NCI-H1092 (cell line): Measurements from ENCODE around the gene STOML1.

Experiments used
- DNase-seq: peaks from one replicate; lab custom pipeline; 2025; lab: John Stamatoyannopoulos, UW

Gene STOML1, protein sequence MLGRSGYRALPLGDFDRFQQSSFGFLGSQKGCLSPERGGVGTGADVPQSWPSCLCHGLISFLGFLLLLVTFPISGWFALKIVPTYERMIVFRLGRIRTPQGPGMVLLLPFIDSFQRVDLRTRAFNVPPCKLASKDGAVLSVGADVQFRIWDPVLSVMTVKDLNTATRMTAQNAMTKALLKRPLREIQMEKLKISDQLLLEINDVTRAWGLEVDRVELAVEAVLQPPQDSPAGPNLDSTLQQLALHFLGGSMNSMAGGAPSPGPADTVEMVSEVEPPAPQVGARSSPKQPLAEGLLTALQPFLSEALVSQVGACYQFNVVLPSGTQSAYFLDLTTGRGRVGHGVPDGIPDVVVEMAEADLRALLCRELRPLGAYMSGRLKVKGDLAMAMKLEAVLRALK

DNA sequence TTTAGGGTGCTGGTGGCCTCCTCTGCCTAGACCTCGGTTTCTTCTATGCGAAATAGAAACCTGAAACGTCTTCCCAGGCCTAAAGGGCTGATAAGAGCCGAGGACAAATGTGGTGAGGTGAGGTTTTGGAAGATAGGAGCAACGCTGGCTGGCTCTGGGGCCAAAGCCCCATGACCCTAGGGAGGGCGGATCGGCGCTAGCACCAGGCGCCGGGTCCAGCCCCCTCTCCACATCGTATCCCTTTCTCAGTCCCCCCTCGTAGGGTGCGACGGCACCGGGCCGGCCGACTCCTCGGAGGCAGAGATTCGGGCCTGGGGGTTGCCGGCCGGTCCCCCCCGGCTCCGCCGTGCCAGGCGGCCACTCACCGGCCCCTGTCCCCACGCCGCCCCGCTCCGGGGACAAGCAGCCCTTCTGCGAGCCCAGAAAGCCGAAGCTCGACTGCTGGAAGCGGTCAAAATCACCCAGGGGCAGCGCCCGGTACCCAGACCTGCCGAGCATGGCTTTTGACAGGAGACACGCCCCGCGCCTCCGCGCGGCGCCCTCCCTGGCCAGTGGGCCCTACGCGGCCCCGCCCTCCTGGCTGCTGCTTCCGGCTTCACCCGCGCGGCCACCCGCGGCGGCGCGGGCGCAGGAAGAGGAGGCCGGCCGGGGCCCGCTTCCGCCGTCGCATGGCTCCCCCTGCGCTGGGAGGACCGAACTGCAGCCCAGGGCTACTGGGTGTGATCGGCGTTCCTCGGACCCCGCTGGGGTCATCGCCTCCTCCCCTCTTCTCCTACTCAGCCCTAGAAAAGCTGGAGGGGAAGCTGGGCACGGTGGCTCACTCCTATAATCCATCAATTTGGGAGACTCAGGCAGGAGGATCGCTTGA, at the start of gene STOML1:
STOML1 (minus strand) TSS at position 570 of the 868 bp plus-strand sequence; CDS start at position 498, 72 bp downstream.
- DNase-seq: peak; percentile 80

DNA sequence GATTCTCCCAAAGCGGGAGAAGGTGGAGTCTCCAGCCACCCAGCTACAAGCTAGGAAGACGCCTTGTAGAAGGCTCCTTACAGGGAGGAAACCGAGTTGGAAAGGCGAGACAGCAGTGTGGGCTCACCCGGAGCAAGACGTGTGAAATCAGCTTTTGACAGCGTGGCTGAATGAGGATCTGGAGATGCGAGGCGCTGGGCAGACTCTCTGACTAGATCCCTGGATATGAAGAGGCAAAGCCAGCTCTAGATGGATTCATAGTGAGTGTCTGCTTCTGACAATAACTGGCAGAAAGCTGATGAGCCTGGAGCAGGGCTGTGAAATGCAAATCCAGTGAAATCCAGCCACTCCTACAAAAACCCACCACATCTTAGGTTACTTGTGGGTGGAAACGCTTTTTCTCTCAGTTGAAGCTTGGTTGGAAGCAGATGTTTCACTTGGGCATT, 49.2 kb upstream of the STOML1 start:
- no peak for DNase-seq

DNA sequence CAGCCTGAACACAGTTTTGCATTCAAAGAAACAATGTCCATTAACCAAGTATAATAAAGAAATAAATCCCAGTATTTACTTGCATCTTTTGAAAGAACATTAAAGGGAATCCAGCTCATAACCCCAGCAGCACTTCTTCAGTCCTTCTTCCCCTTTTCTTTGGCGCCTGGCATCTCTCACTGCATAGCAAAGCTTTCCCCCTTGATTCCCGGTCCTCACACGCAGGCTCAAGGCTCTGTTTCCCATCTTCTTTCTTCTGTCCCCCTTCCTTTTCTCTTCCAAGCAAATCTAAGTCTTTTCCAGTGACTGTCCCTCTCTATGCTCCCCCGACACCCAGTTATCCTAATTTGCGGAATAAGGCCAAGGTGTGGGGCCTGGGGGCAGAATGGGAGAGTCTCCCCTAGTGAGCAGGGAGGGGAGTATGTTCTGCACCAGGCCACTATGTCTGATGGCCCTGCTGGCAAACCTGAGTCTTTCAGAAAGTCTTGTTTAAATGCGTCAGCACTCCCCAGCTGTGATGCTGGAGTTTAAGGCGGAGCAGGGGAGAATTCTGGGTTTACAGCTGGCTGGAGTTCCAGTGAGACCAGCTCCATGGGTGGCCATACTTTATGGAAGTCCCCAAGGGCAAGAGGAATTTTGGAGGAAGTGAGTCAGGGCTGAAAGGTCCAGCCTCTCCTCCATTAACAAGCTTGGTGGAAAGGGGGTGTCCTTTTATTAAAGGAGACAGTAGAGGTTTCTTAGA, 48.2 kb upstream of the STOML1 start:
- no peak for DNase-seq

DNA sequence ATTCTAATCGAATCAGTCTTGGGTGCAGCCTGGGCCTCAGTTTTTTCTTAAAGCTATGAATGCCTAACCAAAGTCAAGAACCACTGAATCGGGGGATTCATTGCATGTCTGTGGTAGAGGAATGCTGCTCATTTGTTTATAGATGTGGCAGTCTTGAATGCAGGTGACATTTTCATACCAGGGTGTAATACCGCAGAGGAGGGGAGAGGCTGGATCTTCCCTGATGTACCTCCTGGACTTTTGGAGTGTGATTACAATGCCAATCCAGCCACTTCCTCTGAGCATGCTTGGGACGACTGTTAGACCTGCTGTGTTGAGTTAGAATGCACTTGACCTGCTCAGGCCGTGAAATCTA, 47.5 kb upstream of the STOML1 start:
- DNase-seq: no peak

DNA sequence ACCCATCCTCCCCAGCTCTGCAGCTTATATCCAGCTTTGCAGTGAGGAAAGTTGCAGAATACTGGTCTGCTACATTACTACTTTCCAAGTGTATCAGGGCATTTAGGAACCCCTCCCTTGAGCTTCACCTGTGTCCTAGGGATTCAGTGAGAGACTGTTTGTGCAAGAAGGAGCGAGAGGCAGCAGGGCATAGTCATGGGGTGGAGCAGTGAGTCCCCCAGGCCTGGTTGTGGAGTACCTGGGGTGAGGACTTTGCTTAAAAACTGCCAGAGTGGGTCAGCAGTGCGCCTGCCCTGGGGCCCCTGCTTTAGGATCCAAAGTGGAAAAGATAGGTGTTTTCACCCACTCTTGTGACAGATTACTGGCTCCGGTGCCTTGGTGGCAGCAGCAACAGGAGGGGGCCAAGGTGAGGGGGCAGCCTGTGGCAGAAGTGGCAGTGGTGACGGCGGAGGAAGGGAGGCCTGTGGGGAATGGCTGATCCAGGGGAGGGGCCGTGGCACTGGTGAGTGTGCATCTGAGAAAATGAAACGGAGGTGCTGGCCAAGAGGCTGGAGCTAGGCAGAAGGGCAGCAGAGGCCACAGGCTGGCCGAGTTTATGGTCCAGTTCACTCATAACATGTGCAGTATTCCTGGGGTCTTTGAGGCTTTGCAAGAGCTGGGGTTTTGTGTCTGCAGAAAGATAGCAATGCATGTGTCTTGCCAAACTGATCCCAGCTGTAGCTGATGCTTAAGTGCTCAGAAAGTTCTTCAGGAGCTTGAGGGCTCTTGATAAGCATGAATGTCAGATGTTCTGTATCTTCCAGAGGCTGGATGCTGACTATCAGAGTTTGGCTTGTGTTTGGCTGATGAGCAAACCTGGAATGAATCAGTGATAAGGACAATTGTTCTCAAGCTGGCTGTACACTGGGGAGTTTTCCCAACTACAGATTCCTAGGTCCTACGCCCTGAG, 46.9 kb upstream of the STOML1 start:
- DNase-seq: no peak

DNA sequence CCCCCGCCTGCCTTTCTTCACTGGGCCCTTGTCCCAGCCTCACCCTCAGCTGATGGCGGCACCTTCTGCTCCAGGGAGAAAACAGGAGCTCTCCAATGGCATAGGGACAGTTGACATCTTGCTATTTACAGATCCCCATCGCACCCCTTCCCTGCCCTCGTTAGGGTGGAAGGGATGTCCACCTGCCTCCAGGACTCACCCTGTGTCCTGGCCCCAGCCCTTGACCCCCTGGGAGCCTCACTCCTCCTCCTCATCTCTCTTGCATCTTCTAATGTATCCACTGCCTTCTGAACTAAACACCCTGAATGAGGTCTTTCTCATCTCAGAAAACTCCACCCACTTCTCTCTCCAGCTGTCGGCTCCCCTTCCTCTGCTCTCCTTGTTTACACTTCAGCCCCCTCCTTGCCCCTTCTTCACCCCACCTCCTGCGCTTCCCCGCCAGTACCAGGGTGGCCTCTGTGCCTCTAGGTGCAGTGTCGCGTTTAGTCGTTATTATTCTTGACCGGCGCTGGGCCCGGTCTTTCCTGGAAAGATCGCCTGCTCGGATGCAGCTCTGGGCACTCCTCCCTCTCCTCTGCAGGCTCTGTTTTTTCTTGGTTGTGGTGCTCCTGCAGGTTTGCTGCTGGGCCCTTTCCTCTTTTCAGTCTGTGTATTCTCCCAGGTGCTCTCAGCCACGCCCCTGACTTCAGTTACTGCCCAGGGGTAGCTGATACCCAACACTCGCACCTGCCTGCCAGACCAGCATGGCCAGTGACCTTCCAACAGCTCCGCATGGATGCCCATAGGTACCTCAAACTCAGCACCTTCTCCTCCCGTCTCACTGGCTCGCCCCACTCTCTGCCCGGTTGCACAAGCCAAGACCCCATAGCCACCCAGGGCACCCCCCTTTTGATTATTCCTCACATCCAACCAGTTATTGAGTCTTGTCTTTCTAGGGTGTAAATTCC, 45.3 kb upstream of the STOML1 start:
- no peak for DNase-seq

DNA sequence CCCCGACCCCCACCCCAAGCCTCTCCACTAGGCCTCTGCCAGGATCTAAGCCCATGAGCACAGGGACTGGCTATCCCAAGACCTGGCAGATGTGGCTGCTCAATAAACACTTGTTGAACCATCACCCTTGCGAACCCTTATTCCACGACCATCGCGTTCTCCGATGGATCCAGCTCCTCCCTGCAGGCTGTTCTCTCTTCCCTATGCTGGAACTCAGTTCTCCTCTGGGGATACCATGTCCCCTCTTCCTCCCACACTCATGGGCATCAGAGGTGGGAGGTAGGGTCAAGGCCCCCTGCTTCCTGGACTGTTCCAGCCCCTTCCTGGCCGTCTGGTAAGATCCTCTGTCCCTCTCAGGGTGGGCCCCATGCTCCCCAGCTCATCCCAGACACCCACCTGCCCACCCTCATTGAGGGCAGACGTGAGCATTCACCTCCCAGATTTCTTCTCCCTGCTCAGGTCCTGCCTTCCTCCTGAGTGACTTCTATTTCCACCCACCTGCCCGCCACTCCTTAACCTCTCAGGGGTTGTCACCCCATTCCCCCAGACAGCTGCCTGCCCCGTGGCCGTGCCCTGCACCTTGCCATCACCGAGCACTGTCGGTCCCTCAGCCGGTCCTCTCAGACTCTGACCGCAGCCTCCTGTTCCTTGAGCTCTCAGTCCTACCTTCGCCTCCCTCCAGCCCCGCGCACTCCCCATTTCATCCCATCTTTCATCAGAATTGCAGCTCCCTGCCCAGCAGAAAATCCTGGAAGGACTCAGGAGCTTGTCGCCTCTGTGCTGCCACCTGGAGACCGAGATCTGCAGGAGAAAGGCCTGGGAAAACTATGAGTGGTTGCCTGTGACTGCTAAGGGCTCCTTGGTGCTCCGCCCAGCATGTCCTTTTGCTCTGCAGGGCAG, 44.4 kb upstream of the STOML1 start:
- DNase-seq: peak; percentile 35

DNA sequence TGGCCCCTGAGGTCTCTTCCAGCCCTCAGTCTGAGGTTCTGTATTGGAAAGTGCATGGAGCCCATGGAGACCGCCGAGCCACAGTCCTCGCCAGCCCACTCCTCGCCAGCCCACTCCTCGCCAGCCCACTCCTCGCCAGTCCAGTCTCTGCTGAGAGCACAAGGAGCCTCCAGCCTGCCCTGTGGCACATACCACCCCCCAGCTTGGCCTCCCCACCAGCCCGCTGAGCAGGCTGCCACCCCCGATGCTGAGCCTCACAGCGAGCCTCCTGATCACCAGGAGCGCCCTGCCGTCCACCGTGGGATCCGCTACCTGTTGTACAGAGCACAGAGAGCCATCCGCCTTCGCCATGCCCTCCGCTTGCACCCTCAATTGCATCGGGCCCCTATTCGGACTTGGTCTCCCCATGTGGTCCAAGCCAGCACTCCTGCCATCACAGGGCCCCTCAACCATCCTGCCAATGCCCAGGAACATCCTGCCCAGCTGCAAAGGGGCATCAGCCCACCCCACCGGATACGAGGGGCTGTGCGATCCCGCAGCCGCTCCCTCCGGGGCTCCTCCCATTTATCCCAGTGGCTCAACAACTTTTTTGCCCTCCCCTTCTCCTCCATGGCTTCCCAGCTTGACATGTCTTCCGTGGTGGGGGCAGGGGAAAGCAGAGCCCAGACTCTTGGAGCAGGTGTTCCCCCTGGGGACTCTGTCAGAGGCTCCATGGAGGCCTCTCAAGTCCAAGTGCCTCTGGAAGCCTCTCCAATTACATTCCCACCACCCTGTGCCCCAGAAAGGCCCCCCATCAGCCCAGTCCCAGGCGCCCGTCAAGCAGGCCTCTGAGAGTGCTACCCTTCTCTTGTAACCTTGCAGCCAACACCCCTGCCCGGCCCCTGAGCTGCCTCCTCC, 43.3 kb upstream of the STOML1 start:
- no peak for DNase-seq

DNA sequence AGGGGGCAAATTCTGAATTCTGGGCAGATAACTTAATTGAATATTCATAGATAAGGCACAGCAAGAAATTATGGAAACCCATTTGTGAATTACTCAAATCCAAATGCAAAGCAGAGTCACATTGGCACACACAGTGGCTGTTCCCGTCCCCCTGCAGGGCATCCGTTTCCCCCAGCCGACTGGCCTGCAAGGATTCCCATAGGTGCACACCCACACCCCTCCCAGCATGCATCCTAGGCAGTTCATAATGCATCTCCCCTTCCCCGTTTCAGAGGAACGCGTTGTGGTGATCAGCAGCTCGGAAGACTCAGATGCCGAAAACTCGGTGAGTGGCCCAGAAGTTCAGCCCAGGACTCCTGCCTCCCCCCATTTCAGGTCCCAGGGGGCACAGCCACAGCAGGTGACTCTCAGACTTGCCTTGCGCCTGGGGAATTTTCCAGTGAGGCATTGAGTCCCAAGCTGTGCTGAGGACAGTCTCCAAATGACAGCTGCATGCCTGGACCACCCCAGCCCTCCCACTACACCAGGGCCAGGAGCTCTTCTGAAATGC, 42.2 kb upstream of the STOML1 start:
- no peak for DNase-seq

DNA sequence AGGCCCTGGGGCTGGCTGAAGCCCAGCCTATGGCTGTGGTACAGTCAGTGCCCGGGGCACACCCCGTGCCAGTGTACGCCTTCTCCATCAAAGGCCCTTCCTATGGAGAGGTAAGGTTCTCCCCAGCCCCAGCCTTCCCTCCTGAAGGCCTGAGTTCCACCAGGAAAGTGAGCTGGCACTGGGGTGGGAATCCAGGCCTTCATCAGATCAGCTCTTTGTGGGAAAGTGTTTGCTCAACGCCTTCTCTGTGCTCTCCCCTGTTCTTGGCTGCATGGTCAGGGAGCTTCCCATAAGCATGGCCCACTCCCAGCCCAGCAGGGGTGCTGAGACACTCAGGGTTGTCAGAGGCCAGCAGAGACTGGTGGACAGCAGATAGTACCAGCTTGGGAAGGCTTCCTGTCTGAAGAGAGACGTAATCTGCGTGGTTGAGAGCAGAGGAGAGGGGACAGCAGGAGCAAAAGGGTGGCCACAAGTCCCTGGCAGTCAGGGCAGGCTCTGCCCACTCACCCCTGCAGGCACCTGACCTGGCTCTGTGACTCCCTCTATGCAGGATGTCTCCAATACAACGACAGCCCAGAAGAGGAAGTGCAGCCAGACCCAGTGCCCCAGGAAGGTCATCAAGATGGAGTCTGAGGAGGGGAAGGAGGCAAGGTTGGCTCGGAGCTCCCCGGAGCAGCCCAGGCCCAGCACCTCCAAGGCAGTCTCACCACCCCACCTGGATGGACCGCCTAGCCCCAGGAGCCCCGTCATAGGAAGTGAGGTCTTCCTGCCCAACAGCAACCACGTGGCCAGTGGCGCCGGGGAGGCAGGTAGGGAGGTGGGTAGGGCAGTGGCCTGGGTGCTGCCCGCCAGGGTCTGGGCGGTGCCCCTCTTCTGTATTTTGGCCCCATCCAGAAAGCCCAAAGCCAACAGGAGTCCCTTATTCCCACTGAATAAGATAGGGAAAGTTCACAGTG, 40.8 kb upstream of the STOML1 start:
- no peak for DNase-seq

DNA sequence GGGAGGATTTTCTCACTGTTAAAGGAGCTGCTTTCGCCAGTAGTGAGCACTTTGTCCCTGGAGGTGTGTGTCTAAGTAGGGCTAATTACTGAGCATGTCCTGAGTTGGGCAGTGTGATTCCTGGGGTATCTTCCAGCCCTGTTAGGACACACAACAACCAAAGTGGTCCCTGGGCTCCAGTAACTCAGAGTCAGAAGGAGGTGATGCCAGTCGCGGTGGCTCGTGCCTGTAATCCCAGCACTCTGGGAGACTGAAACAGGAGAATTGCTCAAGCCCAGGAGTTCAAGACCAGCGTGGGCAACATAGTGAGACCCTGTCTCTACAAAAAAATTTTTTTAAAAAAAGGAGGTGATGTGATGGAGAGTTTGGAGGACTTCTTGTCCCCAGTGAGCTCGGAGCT, 40.0 kb upstream of the STOML1 start:
- no peak for DNase-seq

DNA sequence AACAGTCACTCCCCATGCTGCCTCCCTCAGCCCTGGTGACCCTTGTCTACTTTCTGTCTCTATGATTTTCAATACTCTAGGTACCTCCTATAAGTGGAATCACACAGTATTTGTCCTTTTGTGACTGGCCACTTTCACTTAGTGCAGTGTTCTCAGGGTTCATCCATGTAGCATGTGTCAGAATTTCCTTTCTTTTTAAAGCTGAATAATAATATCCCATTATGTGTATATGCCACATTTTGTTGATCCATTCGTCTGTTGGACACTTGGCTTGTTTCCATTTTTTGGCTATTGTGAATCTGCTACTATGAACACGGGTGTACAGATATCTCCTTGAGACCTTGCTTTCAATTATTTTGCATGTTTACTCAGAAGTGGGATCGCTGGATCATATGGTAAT, 36.6 kb upstream of the STOML1 start:
- DNase-seq: no peak

DNA sequence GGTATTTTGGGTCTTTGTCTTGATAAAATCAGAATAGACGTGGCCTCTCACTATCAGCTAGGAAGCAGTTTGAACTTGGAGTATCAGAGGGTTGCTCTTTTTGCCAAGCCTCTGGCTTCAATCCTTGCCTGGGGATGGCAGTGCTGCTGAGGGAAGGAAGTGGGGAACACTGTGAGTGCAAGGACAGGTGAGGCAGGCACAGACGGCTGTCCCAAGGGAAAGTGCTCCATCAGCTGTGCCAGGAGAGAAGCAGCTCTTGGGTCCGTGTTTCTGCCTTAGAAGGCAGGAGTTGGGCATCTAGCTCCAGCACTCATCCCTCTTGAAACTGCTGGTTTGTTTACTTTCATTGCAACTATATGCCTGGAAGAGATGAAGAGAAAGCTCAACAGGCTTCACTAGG, 35.6 kb upstream of the STOML1 start:
- DNase-seq: peak; percentile 47

DNA sequence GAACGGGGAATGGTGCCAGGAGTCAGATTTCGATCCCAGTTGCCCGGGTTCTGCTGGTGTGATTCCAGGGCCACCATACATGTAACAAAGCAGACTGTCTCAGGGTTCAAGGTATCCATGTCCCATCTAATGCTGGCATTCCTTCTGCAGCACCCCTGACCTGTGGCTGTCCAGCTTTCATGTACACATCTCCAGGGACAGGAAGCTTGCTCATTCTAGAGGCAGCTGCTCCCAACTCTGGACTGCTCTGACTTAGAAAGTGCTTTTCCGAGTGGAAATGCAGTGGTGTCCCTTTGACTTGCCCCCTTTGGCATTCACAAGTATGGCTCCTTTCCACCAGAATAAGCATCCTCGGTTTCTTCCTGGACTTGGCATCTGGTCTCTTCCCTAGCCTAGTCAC, 33.3 kb upstream of the STOML1 start:
- DNase-seq: no peak

DNA sequence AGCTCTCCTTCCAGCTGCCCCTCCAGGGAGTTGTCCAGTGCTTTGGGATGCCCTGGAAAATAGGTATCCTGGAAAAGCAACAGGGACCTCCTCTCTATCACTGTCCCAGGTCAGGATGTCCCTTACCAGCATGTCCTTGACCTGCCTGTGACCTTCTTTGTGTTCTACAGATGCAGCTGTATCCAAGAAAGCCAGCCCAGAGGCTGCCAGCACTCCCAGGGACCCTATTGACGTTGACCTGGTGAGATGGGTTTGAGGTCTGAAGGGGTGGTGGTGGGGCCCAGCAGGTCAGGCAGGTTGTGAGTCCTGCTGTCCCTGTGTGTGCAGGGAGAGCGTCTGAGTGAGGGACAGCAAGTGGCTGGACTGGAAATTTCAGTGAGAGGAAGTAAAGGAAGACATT, 32.6 kb upstream of the STOML1 start:
- no peak for DNase-seq

DNA sequence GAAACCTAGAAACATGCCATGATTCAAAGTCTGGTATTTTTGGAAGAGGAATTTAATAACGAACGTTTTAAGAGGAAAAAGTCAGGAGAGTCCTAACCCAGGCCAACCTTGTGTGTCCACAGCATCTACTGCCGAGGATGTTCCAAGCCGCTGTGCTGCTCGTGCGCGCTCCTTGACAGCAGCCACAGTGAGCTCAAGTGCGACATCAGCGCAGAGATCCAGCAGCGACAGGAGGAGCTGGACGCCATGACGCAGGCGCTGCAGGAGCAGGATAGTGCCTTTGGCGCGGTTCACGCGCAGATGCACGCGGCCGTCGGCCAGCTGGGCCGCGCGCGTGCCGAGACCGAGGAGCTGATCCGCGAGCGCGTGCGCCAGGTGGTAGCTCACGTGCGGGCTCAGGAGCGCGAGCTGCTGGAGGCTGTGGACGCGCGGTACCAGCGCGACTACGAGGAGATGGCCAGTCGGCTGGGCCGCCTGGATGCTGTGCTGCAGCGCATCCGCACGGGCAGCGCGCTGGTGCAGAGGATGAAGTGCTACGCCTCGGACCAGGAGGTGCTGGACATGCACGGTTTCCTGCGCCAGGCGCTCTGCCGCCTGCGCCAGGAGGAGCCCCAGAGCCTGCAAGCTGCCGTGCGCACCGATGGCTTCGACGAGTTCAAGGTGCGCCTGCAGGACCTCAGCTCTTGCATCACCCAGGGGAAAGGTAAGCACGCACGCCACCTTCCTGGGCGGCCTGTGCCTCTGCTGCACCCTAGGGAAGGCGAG, 30.8 kb upstream of the STOML1 start:
- no peak for DNase-seq
